ENCODE data around the gene PKP1. TPM values are rescaled to one million over a fixed set of nuclear protein-coding genes. Genes with fewer than 3 reads are reported as not detected.

PKP1 gene
- total RNA-seq, 1 donor = under 0.01 TPM

GRCh38 chr1:201310986-201311355, 27.7 kb downstream of the PKP1 start:
- DNase-seq (ENCODE audit: low read depth) = no peak
- H3K4me3 ChIP-seq (ENCODE audit: low read depth, low read length) = no peak overlapping the region
- TF ChIP-seq, protein P1, sequence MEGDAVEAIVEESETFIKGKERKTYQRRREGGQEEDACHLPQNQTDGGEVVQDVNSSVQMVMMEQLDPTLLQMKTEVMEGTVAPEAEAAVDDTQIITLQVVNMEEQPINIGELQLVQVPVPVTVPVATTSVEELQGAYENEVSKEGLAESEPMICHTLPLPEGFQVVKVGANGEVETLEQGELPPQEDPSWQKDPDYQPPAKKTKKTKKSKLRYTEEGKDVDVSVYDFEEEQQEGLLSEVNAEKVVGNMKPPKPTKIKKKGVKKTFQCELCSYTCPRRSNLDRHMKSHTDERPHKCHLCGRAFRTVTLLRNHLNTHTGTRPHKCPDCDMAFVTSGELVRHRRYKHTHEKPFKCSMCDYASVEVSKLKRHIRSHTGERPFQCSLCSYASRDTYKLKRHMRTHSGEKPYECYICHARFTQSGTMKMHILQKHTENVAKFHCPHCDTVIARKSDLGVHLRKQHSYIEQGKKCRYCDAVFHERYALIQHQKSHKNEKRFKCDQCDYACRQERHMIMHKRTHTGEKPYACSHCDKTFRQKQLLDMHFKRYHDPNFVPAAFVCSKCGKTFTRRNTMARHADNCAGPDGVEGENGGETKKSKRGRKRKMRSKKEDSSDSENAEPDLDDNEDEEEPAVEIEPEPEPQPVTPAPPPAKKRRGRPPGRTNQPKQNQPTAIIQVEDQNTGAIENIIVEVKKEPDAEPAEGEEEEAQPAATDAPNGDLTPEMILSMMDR (IDR thresholded peaks at IDR 0.05; ENCODE audit: insufficient read depth, low read length) = no peak

DNA sequence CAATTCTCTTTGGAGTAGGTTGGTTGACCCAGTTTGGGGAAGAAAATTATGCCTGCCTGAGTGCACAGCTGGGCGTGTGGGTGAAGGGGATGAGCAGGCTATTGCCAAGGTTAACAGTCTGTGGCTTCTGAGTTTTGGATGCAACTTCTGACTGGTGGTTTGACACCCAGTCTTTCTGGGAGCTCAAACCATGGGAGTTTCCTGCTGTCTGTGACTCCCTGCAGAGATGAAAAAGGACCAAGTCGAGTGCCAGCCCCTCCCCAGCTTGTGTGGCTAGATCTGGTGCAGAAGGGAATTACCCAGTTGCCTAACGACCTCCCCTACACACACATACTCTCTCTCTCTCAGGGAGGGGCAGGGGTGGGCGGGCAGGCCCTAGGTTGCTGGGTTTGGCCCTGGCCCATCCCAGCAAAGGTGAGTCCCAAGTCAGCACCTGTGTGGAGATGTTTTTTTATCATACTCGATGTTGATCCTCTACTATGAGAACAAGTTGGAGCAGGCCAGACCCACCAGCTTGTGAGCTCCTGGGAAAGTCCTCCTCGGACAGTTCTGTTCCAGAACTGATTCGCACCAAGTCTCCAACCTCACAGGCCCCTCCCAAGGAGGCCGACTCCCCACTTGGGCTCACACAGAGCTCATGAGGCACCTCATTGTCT, 28.2 kb downstream of the PKP1 start:
- H3K4me3 ChIP-seq (ENCODE audit: low read depth, low read length) = no peak overlapping the region
- DNase-seq (ENCODE audit: low read depth) = no peak
- TF ChIP-seq, protein P1 (IDR thresholded peaks at IDR 0.05; ENCODE audit: insufficient read depth, low read length) = no peak

DNA sequence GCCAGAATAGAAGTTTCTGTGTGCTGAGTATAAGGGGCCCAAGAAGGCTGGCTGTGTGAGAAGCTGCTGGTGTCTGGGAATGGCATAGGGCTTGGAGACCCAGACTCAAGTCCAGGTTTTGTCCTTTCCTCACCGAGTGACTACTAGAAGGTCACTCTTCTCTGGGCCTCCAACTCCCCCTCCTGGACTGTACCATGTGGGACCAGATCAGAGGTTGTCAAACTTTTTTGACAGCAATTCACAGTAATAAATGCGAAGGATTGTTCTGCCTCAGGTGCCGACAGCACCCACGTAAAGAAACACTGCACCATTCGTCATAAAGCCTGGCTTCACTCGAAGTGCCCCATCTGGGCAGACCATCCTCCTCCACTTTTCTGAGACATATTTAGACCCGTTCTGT, 29.0 kb downstream of the PKP1 start:
- H3K4me3 ChIP-seq (ENCODE audit: low read depth, low read length) = no peak overlapping the region
- TF ChIP-seq, protein P1 (IDR thresholded peaks at IDR 0.05; ENCODE audit: insufficient read depth, low read length) = no peak
- DNase-seq (ENCODE audit: low read depth) = no peak

DNA sequence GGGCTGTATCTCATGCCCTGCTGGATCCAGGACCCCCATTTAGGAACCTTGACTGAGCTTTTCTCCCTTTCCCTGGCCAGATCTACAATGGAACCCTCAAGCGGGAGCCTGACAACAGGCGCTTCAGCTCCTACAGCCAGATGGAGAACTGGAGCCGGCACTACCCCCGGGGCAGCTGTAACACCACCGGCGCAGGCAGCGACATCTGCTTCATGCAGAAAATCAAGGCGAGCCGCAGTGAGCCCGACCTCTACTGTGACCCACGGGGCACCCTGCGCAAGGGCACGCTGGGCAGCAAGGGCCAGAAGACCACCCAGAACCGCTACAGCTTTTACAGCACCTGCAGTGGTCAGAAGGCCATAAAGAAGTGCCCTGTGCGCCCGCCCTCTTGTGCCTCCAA, 29.8 kb downstream of the PKP1 start:
- TF ChIP-seq, protein P1 (IDR thresholded peaks at IDR 0.05; ENCODE audit: insufficient read depth, low read length) = no peak
- no peak for DNase-seq (ENCODE audit: low read depth)
- no peak overlapping the region for H3K4me3 ChIP-seq (ENCODE audit: low read depth, low read length)

- TF ChIP-seq, protein P1 (IDR thresholded peaks at IDR 0.05; ENCODE audit: insufficient read depth, low read length) = no peak
- H3K4me3 ChIP-seq (ENCODE audit: low read depth, low read length) = no peak overlapping the region
- no peak for DNase-seq (ENCODE audit: low read depth)
Measured at GRCh38 chr1:201316556-201316955, 33.2 kb downstream of the PKP1 start.

GRCh38 chr1:201317551-201317950, 34.2 kb downstream of the PKP1 start:
- TF ChIP-seq, protein P1 (IDR thresholded peaks at IDR 0.05; ENCODE audit: insufficient read depth, low read length) = no peak
- H3K4me3 ChIP-seq (ENCODE audit: low read depth, low read length) = no peak overlapping the region
- no peak for DNase-seq (ENCODE audit: low read depth)
